SK-N-SH (cell line): Measurements from ENCODE around the gene MAGEF1. TPM values are rescaled to one million over a fixed set of nuclear protein-coding genes. Genes with fewer than 3 reads are reported as not detected.

Source experiments
- CTCF ChIA-PET: fragments of 300-600, 350-600 bp; formaldehyde crosslinking; extraction: SDS; loops from one replicate; lab custom pipeline; 2021; lab: Yijun Ruan, JAX
- POLR2A ChIA-PET: fragments of 350-600 bp; sonication (Branson Sonifier 250); formaldehyde crosslinking; extraction: SDS; loops from one replicate; lab custom pipeline; 2020; ENCODE audit warnings: antibody characterized with exemption, inconsistent platforms; lab: Yijun Ruan, JAX
- DNase-seq: peaks from one replicate; pipeline ENCODE4 v3.0.0; 2012
- H2AFZ ChIP-seq: fragments of 200-600 bp; sonication (generic); 2 replicates; pipeline ENCODE4 v1.8.1; 2016; ENCODE audit warnings: antibody characterized with exemption, mild to moderate bottlenecking, low read depth
- H3F3A ChIP-seq: fragments of 200-600 bp; sonication (generic); replicated peaks from 2 replicates; pipeline ENCODE3; 2016; ENCODE audit warnings: antibody characterized with exemption, mild to moderate bottlenecking; ENCODE audit not compliant: insufficient read depth
- H3K27ac ChIP-seq, 2 experiments: fragments of 200-500 bp in 1 of 2; fragments of 200-600 bp in 1 of 2; sonication (Bioruptor generic) in 1 of 2; sonication (generic), shearing (Covaris generic) in 1 of 2; 2 replicates each; pipeline versions ENCODE4 v1.5.1 to v1.6.1; 2014 to 2016; ENCODE audit warnings: low read depth in 2 of 2, inconsistent platforms in 1 of 2, low read length in 1 of 2, mild to moderate bottlenecking in 1 of 2, mixed read lengths in 1 of 2
- H3K27me3 ChIP-seq: fragments of 200-600 bp; sonication (generic), shearing (Covaris generic); 2 replicates; pipeline ENCODE4 v1.6.1; 2016; ENCODE audit warnings: mixed run types; ENCODE audit not compliant: insufficient read depth
- H3K36me3 ChIP-seq, 2 experiments: fragments of 200-500 bp in 1 of 2; fragments of 200-600 bp in 1 of 2; sonication (Bioruptor generic) in 1 of 2; sonication (generic) in 1 of 2; replicated peaks in 1 of 2; 2 replicates each; pipeline versions ENCODE3 to v1.5.1; 2014 to 2016; ENCODE audit warnings: low read length in 1 of 2, mild to moderate bottlenecking in 1 of 2; ENCODE audit not compliant: insufficient read depth in 2 of 2, control insufficient read depth in 1 of 2
- H3K4me1 ChIP-seq, 2 experiments: fragments of 200-500 bp in 1 of 2; fragments of 200-600 bp in 1 of 2; sonication (Bioruptor generic) in 1 of 2; sonication (generic), shearing (Covaris generic) in 1 of 2; 2 replicates each; pipeline versions ENCODE4 v1.5.1 to v1.6.1; 2014 to 2016; ENCODE audit warnings: low read depth in 1 of 2, low read length in 1 of 2, mixed run types in 1 of 2; ENCODE audit not compliant: insufficient read depth in 2 of 2, control insufficient read depth in 1 of 2
- H3K4me2 ChIP-seq: fragments of 200-600 bp; sonication (generic), shearing (Covaris generic); 2 replicates; pipeline ENCODE4 v1.6.1; 2017; ENCODE audit warnings: mixed run types
- H3K4me3 ChIP-seq, 2 experiments: fragments of 200-500 bp in 1 of 2; fragments of 200-600 bp in 1 of 2; sonication (Bioruptor generic) in 1 of 2; sonication (generic), shearing (Covaris generic) in 1 of 2; 2 replicates each; pipeline versions ENCODE4 v1.5.1 to v1.8.1; 2014 to 2016; ENCODE audit warnings: low read depth in 2 of 2, inconsistent platforms in 1 of 2, low read length in 1 of 2, mild to moderate bottlenecking in 1 of 2, mixed read lengths in 1 of 2, moderate library complexity in 1 of 2
- H3K79me2 ChIP-seq: fragments of 200-600 bp; sonication (generic); 2 replicates; pipeline ENCODE4 v1.8.1; 2017; ENCODE audit warnings: mild to moderate bottlenecking; ENCODE audit not compliant: insufficient read depth
- H3K9ac ChIP-seq: fragments of 200-600 bp; sonication (generic); 2 replicates; pipeline ENCODE4 v1.6.1; 2017; ENCODE audit warnings: mixed run types
- H3K9me2 ChIP-seq: fragments of 200-600 bp; sonication (generic); 2 replicates; pipeline ENCODE4 v1.6.1; 2017; ENCODE audit warnings: mixed run types
- H3K9me3 ChIP-seq: fragments of 200-600 bp; sonication (generic); 2 replicates; pipeline ENCODE4 v1.6.1; 2017; ENCODE audit warnings: mixed run types, mild to moderate bottlenecking, moderate library complexity
- H4K20me1 ChIP-seq: fragments of 200-600 bp; sonication (generic); 2 replicates; pipeline ENCODE4 v1.6.1; 2017; ENCODE audit warnings: mild to moderate bottlenecking, mixed run types; ENCODE audit not compliant: insufficient read depth
- EP300 ChIP-seq, 2 experiments: IDR thresholded peaks; 2 replicates each; pipeline versions ENCODE4 v1.4.0 to v1.6.1; 2012; ENCODE audit warnings: borderline replicate concordance in 1 of 2, low read depth in 1 of 2, low read length in 1 of 2
- EZH2phosphoT487 ChIP-seq: fragments of 200-600 bp; sonication (generic); IDR thresholded peaks from 2 replicates; pipeline ENCODE4 v1.6.1; 2017; ENCODE audit warnings: low read depth, mixed run types, mild to moderate bottlenecking, antibody characterized with exemption, moderate library complexity, borderline replicate concordance
- FOXJ3 ChIP-seq: sonication (generic); formaldehyde crosslinking; IDR thresholded peaks from 2 replicates; pipeline ENCODE4 v1.5.1; 2020; ENCODE audit warnings: mild to moderate bottlenecking, missing genetic modification reagents
- GABPA ChIP-seq: IDR thresholded peaks from 2 replicates; pipeline ENCODE4 v1.4.0; 2012; ENCODE audit warnings: low read depth, mild to moderate bottlenecking
- IRF3 ChIP-seq: fragments of 150-350 bp; IDR thresholded peaks from 2 replicates; pipeline ENCODE4 v1.6.1; 2016; ENCODE audit warnings: mild to moderate bottlenecking, low read depth, low read length
- MXI1 ChIP-seq: IDR thresholded peaks from 2 replicates; pipeline ENCODE4 v1.6.1; 2012; ENCODE audit warnings: mild to moderate bottlenecking, low read depth, low read length, improper control_type of control experiment
- NRF1 ChIP-seq: IDR thresholded peaks from 2 replicates; pipeline ENCODE4 v1.6.1; 2012; ENCODE audit warnings: low read depth, mild to moderate bottlenecking, low read length
- SIN3A ChIP-seq: IDR thresholded peaks from 2 replicates; pipeline ENCODE4 v1.6.1; 2012; ENCODE audit warnings: low read depth, mild to moderate bottlenecking, low read length, moderate library complexity, borderline replicate concordance
- TCF12 ChIP-seq: IDR thresholded peaks from 2 replicates; pipeline ENCODE4 v1.4.0; 2012
- USF1 ChIP-seq: IDR thresholded peaks from 2 replicates; pipeline ENCODE4 v1.4.0; 2012; ENCODE audit warnings: low read depth, borderline replicate concordance
- WGBS: methylation state at CpG from one replicate; pipeline ENCODE4 v1.1.6; 2017; ENCODE audit warnings: low lambda C conversion rate; 5-methylcytosine and 5-hydroxymethylcytosine counted together
- polyA plus RNA-seq, 3 experiments: library from polyadenylated mRNA; depleted of rRNA; stranded (reverse); fragments of >200 nt; gene quantifications; 2 replicates each; pipeline ENCODE4 v1.2.3, GENCODE V29; 2012

Gene MAGEF1
- polyA plus RNA-seq, 1 of the 3 experiments (the other 2 are of a cell fraction): 45.2 TPM

GRCh38 chr3:184685055-184685454, 26.8 kb downstream of the MAGEF1 start:
- no peak for TF ChIP-seq MXI1
- 58% methylated on average over 3 of the region's 4 CpGs for WGBS
- Histone ChIP-seq H3K9ac (no peak overlapping the region), H3F3A (no peaks in the 10 kb centered on the region), H3K9me3 (no peaks in the 10 kb centered on the region), H3K36me3 (no peaks in the 10 kb centered on the region), H3K4me1 (peaks cover 0 to 14% of the 10 kb centered on the region in 2 experiments; a peak in 1 of 4 replicates), H3K4me2 (no peak overlapping the region), H3K9me2 (no peaks in the 10 kb centered on the region), H3K79me2 (no peaks in the 10 kb centered on the region), H2AFZ (no peak overlapping the region), H4K20me1 (no peaks in the 10 kb centered on the region), H3K4me3 (no peak overlapping the region), H3K27ac (no peak overlapping the region), H3K27me3 (no peaks in the 10 kb centered on the region)
- ChIA-PET POLR2A (no interaction called here), CTCF (no interaction called here)
- DNase-seq: peak; percentile 11

GRCh38 chr3:184683900-184684560, 27.8 kb downstream of the MAGEF1 start:
- Histone ChIP-seq H3K79me2 (no peaks in the 10 kb centered on the region), H3K9me2 (no peaks in the 10 kb centered on the region), H3K9me3 (no peaks in the 10 kb centered on the region), H3F3A (no peaks in the 10 kb centered on the region), H2AFZ (no peak overlapping the region), H3K27me3 (no peaks in the 10 kb centered on the region), H3K36me3 (no peaks in the 10 kb centered on the region), H3K27ac (no peak overlapping the region), H3K4me3 (no peak overlapping the region), H4K20me1 (no peaks in the 10 kb centered on the region), H3K9ac (no peak overlapping the region), H3K4me2 (no peak overlapping the region), H3K4me1 (peaks cover 0 to 19% of the 10 kb centered on the region in 2 experiments; a peak in 1 of 4 replicates)
- peak; percentile 2 for DNase-seq
- ChIA-PET CTCF (no interaction called here), POLR2A (no interaction called here)
- 70% methylated on average over 12 of the region's 12 CpGs for WGBS
- no peak for TF ChIP-seq TCF12
- no peak for TF ChIP-seq EP300 (IDR thresholded peaks at IDR 0.05; ENCODE audit: borderline replicate concordance in 1 of 2, low read depth in 1 of 2, low read length in 1 of 2)
- TF ChIP-seq SIN3A: no peak
- no peak for TF ChIP-seq NRF1
- no peak for TF ChIP-seq GABPA
- TF ChIP-seq USF1: no peak
- no peak for TF ChIP-seq IRF3
- no peak for TF ChIP-seq EZH2phosphoT487
- TF ChIP-seq FOXJ3 (CRISPR knock-in tag): no peak
- TF ChIP-seq, all 33 proteins: peak for 0
